GM18508 (cell line): ENCODE measurements around the gene PPP2R3A.
"Not testable (repeated sequence)": the region's sequence is repeated elsewhere in the genome, so short reads cannot be mapped to it uniquely, and the experiment has no call there.

Experiments used
- ATAC-seq: cut with Tn5 transposase; IDR thresholded peaks from one replicate; pipeline ENCODE4 v1.9.1; 2021; ENCODE audit warnings: moderate number of reproducible peaks; ENCODE audit not compliant: insufficient read depth, unreplicated experiment

PPP2R3A gene

DNA sequence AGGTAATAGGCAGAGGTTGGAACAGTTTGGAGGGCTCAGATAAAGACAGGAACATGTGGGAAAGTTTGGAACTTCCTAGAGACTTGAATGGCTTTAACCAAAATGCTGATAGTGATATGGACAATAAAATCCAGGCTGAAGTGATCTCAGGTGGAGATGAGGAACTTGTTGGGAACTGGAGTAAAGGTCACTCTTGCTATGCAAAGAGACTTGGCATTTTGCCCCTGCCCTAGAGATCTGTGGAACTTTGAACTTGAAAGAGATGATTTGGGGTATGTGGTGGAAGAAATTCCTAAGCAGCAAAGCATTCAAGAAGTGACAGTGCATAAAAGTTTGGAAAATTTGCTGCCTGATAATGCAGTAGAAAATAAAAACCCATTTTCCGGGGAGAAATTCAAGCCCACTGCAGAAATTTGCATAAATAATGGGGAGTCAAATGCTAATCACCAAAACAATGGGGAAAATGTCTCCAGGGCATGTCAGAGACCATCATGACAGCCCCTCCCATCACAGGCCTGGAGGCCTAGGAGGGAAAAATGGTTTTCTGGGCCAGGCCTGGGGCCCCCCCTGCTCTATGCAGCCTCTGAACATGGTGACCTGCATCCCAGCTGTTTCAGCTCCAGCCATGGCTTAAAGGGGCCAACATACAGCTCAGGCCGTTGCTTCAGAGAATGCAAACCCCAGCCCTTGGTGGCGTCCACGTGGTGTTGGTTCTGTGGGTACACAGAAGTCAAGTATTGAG is 118.3 kb downstream of the PPP2R3A start:
- not testable (repeated sequence) for ATAC-seq

DNA sequence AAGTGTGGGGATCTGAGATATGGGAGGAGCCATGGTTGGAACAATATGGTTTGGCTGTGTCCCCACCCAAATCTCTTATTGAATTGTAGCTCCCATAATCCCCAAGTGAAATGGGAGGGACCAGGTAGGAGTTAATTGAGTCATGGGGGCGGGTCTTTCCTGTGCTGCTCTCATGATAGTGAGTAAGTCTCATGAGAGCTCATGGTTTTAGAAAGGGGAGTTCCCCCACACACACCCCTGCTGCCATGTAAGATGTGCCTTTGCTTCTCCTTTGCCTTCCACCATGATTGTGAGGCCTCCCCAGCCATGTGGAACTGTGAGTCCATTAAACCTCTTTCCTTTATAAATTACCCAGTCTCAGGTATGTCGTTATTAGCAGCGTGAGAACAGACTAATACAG is 119.5 kb downstream of the PPP2R3A start:
- not testable (repeated sequence) for ATAC-seq

- no peak for ATAC-seq
These were observed 128.2 kb downstream of the PPP2R3A start for GRCh38 chr3:136093771-136094170.

GRCh38 chr3:136105044-136105443 is 139.5 kb downstream of the PPP2R3A start:
- ATAC-seq, result no peak

DNA sequence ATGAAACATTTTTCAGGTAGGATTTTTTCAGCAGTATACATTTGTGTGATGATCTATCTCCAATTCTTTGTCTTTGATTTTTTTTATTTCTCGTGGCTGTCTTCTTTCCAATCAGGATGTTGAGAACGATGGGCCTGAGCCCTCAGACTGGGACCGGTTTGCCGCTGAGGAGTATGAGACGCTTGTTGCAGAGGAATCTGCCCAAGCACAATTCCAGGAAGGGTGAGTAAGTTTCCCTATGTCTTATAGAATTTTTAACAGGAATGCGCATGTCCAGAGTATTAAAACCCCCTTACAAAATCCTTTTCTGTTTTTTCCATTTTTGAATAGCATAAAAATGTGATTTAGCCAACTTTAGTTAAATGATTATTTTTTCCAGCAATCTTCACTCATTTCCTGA is 140.6 kb downstream of the PPP2R3A start:
- no peak for ATAC-seq

DNA sequence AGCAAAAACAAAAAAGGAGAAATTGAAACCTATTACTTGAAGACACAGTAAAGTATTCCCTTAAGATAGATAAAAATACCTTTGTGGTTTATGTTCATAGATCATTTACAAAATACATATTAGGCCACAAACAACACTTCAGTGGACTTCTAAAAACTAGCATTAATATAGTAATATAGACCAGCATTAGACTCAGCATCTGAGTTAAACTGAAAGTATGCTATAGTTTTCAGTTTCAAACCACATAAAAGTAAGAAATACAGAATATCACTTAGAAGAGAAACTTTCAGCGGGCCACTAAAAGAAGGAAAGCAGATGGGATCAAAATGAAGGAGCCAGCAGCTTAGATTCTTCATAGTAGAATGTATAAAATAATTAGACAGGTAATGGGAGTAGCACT is 144.0 kb downstream of the PPP2R3A start:
- peak; percentile 97 for ATAC-seq

GRCh38 chr3:136110481-136110880 is 145.0 kb downstream of the PPP2R3A start:
- ATAC-seq, result no peak

- no peak for ATAC-seq
These were observed 148.9 kb downstream of the PPP2R3A start for GRCh38 chr3:136114421-136114820.

- not testable (repeated sequence) for ATAC-seq
These were observed 153.8 kb downstream of the PPP2R3A start for GRCh38 chr3:136119332-136119731.

GRCh38 chr3:136119783-136120182 is 154.3 kb downstream of the PPP2R3A start:
- not testable (repeated sequence) for ATAC-seq

DNA sequence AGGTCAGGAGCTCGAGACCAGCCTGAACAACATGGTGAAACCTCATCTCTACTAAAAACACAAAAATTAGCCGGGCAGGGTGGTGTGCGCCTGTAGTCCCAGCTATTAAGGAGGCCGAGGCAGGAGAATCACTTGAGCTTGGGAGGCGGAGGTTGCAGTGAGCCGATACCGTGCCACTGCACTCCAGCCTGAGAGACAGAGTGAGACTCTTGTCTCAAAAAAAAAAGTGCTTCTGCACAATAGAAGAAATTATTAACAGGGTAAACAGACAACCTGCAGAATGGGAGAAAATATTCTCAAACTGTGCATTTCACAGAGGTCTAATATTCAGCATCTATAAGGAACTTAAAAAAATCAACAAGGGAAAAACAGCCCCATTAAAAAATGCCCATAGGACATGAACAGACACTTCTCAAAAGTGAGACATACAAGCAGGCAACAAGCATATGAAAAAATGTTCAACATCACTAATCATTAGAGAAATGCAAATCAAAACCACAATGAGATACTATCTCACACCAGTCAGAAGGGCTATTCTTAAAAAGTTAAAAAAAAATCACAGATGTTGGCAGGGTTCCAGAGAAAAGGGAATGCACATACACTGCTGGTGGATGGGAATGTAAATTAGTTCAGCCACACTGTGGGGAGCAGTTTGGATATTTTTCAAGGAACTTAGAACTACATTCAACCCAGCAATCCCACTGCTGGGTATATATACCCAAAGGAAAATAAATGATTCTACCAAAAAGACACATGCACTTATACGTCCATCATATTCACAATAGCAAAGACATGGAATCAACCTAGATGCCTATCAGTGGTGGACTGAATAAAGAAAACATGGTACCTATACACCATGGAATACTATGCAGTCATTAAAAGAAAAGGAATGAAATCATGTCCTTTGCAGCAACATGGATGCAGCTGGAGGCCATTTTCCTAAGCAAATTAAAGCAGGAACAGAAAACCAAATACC is 155.1 kb downstream of the PPP2R3A start:
- no peak for ATAC-seq

DNA sequence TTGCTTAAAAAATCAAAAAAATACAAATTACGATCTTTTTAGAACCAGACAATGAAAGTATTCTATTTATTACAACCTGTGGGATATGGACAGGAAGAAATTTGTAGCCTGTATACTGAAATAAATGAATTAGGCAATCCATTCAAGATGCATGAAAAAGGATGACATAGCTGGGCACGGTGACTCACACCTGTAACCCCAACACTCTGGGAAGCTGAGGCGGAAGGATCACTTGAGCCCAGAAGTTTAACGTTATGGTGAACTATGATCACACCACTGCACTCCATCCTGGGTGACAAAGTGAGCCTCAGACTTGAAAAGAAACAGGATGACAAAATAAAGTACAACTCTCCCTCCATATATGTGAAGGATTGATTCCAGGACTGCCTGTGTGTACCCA is 156.5 kb downstream of the PPP2R3A start:
- no peak for ATAC-seq

DNA sequence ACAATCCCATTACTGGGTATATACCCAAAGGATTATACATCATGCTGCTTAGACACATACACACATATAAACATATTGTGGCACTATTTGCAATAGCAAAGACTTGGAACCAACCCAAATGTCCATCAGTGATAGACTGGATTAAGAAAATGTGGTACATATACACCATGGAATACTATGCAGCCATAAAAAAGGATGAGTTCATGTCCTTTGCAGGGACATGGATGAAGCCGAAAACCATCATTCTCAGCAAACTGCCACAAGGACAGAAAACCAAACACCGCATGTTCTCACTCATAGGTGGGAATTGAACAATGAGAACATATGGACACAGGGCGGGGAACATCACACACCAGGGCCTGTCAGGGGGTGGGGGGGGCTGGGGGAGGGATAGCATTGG is 166.1 kb downstream of the PPP2R3A start:
- not testable (repeated sequence) for ATAC-seq

DNA sequence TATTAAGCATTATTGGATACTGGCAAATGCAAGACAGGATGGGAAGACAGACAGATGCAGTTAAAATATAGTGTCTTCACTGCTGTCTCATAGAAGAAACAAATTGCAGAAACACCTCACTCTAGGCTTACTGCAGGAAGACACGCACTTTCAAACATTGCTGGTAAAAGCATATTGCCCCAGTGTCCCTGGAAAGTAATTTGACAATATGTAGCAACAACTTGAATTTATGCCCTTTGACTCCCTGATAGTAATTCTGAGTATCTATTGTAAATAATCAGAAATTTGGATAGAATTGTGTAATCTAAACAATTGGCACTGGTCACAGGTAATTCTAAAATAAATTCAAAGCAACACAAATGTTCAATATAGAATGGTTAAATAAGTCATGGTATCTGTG is 168.6 kb downstream of the PPP2R3A start:
- no peak for ATAC-seq

- no peak for ATAC-seq
These were observed 169.7 kb downstream of the PPP2R3A start for GRCh38 chr3:136135039-136135802.

DNA sequence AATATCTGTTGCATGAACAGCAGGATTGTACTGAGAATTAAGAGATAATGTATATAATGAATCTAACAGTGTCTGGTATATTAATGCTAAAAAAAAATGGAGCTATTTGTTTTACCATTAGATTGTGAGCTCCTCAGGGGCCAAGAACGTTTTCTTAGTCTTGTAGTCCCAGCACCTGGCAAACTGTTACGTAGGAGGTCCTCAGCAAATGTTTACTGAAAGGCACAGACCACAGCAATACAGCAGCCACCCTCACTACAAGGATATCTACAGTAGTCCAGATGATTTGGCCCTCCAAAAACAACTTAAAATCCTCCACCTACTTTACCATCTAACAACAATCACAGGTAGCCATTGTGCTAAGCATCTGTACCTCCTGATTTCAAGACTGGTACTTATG is 170.9 kb downstream of the PPP2R3A start:
- no peak for ATAC-seq

DNA sequence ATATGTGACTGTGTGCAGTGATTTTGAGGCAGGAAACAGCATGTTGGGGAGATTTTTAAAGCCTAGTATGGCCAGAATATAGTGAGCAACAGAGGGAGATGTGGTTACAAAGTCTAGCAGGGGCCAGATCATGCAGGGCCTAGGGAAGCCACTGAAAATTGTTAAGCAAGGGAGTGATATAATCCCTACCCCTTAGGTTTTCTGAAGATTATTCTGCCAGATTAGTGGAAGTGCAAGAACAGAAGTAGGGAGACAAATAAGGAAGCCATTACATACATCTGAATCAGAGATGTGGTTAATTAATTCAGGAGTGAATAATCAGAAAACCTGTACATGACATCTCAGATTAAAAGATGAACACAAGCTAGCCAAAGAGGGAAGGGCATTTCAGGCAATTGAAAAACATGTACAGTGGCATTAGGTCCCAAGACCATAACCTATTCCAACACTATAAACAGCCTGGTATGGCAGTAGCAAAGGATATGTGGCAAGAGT is 175.8 kb downstream of the PPP2R3A start:
- no peak for ATAC-seq

GRCh38 chr3:136141891-136142290 is 176.4 kb downstream of the PPP2R3A start:
- no peak for ATAC-seq

DNA sequence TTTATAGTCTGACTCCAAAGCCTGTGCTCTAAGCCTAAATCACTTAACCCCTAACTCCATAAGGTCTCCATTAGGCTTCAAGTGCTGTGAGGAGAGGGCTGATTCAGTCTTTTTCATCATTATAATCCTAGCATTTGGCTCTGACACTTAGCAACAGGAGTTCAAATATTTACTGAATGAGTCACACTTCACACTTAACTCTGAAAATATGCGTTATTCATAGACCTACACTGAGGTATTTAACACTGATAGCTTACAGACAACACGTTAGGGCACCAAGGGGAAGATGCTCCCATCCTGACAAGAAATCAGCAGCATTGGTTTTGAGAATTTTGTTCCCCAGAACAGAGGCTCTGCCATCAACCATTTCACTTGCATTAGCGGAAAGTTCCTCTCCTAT is 177.1 kb downstream of the PPP2R3A start:
- ATAC-seq, result no peak

GRCh38 chr3:136144397-136144796 is 178.9 kb downstream of the PPP2R3A start:
- not testable (repeated sequence) for ATAC-seq
